ENCODE measurements around the gene RNF17. TPM values are rescaled to one million over a fixed set of nuclear protein-coding genes. Genes with fewer than 3 reads are reported as not detected.
A peak's percentile ranks its signal among the peaks of the same experiment; 100 is the strongest.

RNF17 gene
- total RNA-seq, 1 donor, result not detected

GRCh38 chr13:24854311-24854710 lies 90.3 kb downstream of the RNF17 start:
- H3K4me3 ChIP-seq (ENCODE audit: low read depth, low read length), result no peak overlapping the region
- peak; percentile 7 for DNase-seq (ENCODE audit: low read depth)
- TF ChIP-seq, protein P1, sequence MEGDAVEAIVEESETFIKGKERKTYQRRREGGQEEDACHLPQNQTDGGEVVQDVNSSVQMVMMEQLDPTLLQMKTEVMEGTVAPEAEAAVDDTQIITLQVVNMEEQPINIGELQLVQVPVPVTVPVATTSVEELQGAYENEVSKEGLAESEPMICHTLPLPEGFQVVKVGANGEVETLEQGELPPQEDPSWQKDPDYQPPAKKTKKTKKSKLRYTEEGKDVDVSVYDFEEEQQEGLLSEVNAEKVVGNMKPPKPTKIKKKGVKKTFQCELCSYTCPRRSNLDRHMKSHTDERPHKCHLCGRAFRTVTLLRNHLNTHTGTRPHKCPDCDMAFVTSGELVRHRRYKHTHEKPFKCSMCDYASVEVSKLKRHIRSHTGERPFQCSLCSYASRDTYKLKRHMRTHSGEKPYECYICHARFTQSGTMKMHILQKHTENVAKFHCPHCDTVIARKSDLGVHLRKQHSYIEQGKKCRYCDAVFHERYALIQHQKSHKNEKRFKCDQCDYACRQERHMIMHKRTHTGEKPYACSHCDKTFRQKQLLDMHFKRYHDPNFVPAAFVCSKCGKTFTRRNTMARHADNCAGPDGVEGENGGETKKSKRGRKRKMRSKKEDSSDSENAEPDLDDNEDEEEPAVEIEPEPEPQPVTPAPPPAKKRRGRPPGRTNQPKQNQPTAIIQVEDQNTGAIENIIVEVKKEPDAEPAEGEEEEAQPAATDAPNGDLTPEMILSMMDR (IDR thresholded peaks at IDR 0.05; ENCODE audit: insufficient read depth, low read length), result no peak

DNA sequence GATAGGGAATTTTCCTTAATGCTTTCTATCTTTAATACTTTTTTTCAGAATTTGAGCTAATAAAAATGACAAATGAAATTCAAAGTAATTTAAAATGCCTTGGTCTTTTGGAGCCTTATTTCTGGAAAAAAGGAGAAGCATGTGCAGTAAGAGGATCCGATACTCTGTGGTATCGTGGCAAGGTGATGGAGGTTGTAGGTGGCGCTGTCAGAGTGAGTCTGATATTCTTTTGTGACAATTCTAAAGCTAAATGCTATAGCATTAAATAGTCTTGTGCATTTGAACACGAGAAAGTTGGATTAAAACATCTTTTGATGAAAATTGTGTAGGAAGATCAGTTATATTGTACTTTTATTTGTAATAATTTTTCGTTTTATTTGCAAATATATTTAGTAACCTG lies 95.0 kb downstream of the RNF17 start:
- TF ChIP-seq, protein P1 (IDR thresholded peaks at IDR 0.05; ENCODE audit: insufficient read depth, low read length), result no peak
- H3K4me3 ChIP-seq (ENCODE audit: low read depth, low read length), result no peak overlapping the region
- no peak for DNase-seq (ENCODE audit: low read depth)

GRCh38 chr13:24860770-24861169 lies 96.8 kb downstream of the RNF17 start:
- no peak overlapping the region for H3K4me3 ChIP-seq (ENCODE audit: low read depth, low read length)
- DNase-seq (ENCODE audit: low read depth), result no peak
- TF ChIP-seq, protein P1 (IDR thresholded peaks at IDR 0.05; ENCODE audit: insufficient read depth, low read length), result no peak

GRCh38 chr13:24861617-24862362 lies 97.8 kb downstream of the RNF17 start:
- no peak overlapping the region for H3K4me3 ChIP-seq (ENCODE audit: low read depth, low read length)
- TF ChIP-seq, protein P1 (IDR thresholded peaks at IDR 0.05; ENCODE audit: insufficient read depth, low read length), result no peak
- no peak for DNase-seq (ENCODE audit: low read depth)

- TF ChIP-seq, protein P1 (IDR thresholded peaks at IDR 0.05; ENCODE audit: insufficient read depth, low read length), result no peak
- no peak for DNase-seq (ENCODE audit: low read depth)
These were observed 100.0 kb downstream of the RNF17 start for GRCh38 chr13:24863748-24864540.

DNA sequence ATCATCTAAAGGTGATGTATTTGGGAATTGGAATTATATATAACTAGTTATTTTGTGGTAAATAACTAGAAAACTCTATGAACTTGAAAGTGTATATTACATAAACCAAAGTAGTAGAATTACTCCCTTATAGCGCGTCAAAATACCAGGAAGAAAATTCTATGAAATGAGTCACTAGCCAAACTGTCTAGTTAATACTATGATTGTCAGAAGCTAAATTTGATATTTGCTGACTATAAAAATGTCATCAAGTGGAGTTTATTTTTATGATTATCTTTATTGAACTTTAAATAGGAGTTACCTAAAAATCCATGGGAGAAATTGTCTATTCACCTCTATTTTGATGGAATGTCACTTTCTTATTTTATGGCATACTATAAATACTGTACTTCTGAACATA lies 100.6 kb downstream of the RNF17 start:
- DNase-seq (ENCODE audit: low read depth), result no peak
- no peak overlapping the region for H3K4me3 ChIP-seq (ENCODE audit: low read depth, low read length)
- TF ChIP-seq, protein P1 (IDR thresholded peaks at IDR 0.05; ENCODE audit: insufficient read depth, low read length), result no peak

More at GRCh38 chr13:24863748-24864540, 100.0 kb downstream of the RNF17 start:
- H3K4me3 ChIP-seq (ENCODE audit: low read depth, low read length), result no peak overlapping the region

Measured in fibroblast of the aortic adventitia (primary cell).